22Rv1 (cell line): ENCODE data around the gene LRRC31.

Experiments used
- H3K27ac ChIP-seq: fragments of 450-650 bp; 2 replicates; pipeline ENCODE4 v1.5.1; 2017
- ZFX ChIP-seq: fragments of 450-650 bp; IDR thresholded peaks from 2 replicates; pipeline ENCODE4 v1.6.1; 2017; ENCODE audit warnings: antibody characterized with exemption, borderline replicate concordance
- TF ChIP-seq, protein P1 (sequence below): fragments of 450-650 bp; IDR thresholded peaks from 2 replicates; pipeline ENCODE4 v1.5.1; 2017; ENCODE audit warnings: mild to moderate bottlenecking

LRRC31 gene

DNA sequence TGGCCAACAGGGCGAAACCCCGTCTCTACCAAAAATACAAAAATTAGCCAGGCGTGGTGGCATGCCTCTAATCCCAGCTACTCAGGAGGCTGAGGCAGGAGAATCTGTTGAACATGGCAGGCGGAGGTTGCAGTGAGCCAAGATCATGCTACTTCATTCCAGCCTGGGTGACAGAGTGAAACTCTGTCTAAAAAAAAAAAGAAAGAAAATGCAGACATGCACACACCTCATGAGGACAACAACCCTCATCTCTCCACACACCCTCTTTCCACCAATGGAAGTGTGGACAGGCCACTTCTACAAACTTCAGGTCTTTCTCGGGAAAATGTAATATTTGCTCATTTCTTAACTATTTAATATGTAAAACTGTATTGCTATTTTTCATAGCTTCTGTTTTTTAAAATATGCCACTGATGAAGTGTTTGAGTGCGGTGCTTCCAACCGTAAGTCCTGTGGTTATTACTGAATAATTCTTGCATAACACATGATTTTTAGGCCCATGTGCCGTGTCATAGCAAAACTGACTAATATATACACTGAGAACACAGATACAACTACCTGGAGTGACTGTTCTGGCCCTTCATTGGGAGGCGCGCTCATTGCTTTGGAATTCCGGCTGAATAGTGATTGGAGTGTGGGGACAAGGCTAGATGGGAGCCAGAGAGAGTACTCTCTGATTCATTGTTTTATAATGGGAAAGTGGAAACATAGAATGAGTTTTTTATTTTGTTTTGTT, 23.1 kb downstream of the LRRC31 start:
- TF ChIP-seq, protein P1, sequence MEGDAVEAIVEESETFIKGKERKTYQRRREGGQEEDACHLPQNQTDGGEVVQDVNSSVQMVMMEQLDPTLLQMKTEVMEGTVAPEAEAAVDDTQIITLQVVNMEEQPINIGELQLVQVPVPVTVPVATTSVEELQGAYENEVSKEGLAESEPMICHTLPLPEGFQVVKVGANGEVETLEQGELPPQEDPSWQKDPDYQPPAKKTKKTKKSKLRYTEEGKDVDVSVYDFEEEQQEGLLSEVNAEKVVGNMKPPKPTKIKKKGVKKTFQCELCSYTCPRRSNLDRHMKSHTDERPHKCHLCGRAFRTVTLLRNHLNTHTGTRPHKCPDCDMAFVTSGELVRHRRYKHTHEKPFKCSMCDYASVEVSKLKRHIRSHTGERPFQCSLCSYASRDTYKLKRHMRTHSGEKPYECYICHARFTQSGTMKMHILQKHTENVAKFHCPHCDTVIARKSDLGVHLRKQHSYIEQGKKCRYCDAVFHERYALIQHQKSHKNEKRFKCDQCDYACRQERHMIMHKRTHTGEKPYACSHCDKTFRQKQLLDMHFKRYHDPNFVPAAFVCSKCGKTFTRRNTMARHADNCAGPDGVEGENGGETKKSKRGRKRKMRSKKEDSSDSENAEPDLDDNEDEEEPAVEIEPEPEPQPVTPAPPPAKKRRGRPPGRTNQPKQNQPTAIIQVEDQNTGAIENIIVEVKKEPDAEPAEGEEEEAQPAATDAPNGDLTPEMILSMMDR = no peak
- no peak for TF ChIP-seq ZFX
- no peak overlapping the region for H3K27ac ChIP-seq

- no peak for TF ChIP-seq ZFX
- TF ChIP-seq, protein P1 = no peak
- H3K27ac ChIP-seq = no peak overlapping the region
Observed at GRCh38 chr3:169842960-169843359, 26.8 kb downstream of the LRRC31 start.

DNA sequence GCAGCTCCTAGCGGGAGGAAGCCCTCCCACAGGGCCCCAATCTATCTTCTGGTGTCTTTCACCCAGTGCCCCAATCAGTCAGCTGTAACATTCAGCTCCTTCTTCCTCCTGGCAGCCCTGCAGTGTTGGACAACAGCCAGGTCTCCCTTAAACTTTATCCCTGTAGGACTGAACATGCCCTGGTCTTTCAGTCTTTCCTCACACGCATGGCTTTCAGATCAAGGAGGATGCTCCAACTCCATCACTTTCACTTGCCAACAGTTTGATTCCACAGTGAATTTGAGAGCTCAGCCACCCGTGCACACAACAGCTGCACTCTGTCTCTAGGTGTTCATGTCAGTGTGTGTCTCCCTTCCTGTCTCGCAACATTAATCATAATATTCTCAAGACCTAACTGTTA, 28.6 kb downstream of the LRRC31 start:
- no peak overlapping the region for H3K27ac ChIP-seq
- TF ChIP-seq, protein P1 = no peak
- no peak for TF ChIP-seq ZFX

DNA sequence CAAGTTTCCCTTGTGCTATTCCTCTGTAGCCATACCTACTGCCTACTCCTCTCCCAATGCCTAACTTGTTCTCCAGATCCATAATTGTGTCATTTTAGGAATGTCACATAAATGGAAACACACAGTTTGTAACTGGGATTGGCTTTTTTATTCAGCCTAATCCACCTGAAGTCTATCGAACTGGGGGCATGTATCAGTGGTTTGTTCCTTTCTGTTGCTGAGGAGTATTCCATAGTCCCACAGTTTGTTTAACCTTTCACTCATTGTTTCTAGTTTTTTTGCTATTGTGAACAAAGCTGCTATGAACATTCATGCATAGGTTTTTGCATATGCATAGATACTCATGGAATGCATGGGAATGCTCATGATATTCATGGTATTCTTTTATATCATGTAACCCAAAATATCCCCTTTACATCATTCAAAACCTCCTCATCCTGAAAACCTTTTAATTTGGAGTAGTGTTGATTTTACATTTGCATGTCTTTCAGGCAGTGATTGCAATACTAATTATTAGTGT, 31.2 kb downstream of the LRRC31 start:
- no peak for TF ChIP-seq ZFX
- TF ChIP-seq, protein P1 = no peak
- no peak overlapping the region for H3K27ac ChIP-seq

GRCh38 chr3:169836942-169837275, 32.8 kb downstream of the LRRC31 start:
- TF ChIP-seq, protein P1 = no peak
- no peak for TF ChIP-seq ZFX
- H3K27ac ChIP-seq = no peak overlapping the region

DNA sequence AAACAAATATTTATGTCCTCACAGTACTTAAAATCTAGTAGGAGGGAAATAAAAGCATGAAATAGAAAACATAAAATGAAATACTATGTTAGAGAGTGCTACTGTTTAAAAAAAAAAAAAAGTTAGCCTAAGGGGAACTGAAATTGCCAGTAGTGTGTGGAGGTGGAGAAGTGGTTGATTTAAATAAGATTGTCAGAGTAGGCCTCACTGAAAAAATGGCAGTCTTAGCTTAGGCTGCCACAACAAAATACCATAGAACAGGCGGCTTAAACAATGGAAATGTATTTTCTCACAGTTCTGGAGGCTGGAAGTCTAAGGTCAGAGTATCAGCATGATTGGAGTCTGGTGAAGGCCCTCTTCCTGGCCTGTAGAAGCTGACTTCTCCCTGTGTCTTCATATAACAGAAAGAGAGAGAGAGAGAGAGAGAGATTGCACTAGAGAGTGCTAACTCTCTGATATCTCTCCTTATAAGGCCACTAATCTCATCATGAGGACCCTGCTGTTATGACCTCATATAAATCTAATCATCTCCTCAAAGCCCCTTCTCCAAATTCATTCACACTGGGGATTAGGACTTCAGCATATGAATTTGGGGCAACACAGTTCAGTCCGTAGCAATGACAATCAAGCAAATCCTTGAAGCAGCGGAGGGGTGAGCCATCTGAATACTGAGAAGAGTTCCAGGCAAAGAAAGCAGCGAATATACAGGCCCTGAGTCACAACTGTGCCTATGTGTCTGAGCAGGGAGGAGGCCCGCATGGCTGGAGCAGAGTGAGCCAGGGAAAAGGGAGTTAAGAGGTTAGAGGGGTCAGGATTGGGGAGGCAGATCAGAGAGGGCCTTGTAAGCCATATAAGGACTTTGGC, 33.4 kb downstream of the LRRC31 start:
- TF ChIP-seq ZFX = no peak
- TF ChIP-seq, protein P1 = no peak
- H3K27ac ChIP-seq = no peak overlapping the region

DNA sequence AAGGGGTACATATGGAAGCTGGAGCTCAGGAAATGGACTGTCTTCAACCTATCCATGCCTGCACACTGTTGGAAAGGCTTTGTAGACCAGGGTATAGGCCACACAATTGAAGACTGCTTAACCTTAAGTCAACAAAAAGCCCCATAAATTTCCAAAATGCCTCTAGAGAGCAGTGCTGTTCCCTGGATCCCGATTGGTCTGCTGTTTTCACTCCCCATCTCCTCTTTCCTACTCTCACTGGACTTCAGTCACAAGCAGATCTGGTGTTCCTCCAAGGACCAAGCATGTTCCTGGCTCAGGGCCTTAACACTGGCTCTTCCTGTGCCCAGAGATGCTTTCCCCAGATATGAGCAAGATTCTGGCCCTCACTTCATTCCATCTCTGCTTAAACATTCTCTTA, 34.2 kb downstream of the LRRC31 start:
- TF ChIP-seq, protein P1 = no peak
- no peak for TF ChIP-seq ZFX

More for the DNA sequence above, 34.2 kb downstream of the LRRC31 start:
- H3K27ac ChIP-seq = no peak overlapping the region
